ENCODE results near the gene GNAL.
"Not testable (repeated sequence)": the region's sequence is repeated elsewhere in the genome, so short reads cannot be mapped to it uniquely, and the experiment has no call there.

The GNAL gene

DNA sequence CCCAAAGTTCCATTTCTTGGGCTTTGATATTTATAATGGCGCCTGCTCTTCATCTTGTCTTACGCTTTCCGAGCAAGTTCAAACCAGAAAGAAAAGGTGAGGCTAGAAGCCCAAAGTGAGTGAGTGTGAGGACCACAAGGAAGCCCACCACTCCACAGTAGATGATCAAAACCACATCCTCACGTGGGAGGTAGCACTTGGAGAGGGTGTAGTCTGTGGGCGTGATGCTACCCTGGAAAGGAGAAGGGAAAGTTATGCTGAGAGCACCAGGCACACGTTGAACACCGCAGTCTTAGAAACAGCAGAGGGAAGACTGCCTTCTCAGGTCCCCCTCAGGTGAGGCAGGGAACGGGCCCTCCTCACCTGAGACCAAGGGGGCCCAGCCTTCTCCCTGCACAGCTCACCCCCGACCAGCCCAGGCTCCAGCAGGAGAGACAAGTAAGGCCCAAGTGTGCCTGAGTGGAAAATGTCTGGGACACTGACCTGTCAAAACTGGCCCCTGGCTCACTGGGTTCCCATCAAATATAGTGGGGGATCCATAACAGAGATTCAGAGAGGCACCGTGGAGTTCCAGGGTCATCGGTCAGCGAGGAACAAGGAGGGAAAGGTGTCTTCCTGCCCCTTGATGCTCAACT is 195.4 kb downstream of the GNAL start:
- Histone ChIP-seq H3K9ac (ENCODE audit: insufficient read length) (no peak overlapping the region), H3K9me3 (ENCODE audit: low read depth, low read length) (no peaks in the 10 kb centered on the region), H3K4me3 (no peak overlapping the region), H3K36me3 (ENCODE audit: insufficient read depth, low read length) (no peaks in the 10 kb centered on the region), H3K27ac (no peak overlapping the region)
- no peak for DNase-seq (ENCODE audit: low read depth, low spot score)
- TF ChIP-seq FOXP2 (optimal IDR thresholded peaks at IDR 0.05; ENCODE audit: control extremely low read depth, extremely low read length, insufficient read depth) (no peak), POLR2AphosphoS5 (IDR thresholded peaks at IDR 0.05; ENCODE audit: borderline replicate concordance, low read depth, low read length) (no peak), EZH2 (IDR thresholded peaks at IDR 0.05) (no peak)

GRCh38 chr18:11885278-11885947 is 196.3 kb downstream of the GNAL start:
- H3K4me3 ChIP-seq: no peak overlapping the region
- no peak overlapping the region for H3K9ac ChIP-seq (ENCODE audit: insufficient read length)
- no peaks in the 10 kb centered on the region for H3K9me3 ChIP-seq (ENCODE audit: low read depth, low read length)
- TF ChIP-seq EZH2 (IDR thresholded peaks at IDR 0.05): no peak
- no peak for TF ChIP-seq POLR2AphosphoS5 (IDR thresholded peaks at IDR 0.05; ENCODE audit: borderline replicate concordance, low read depth, low read length)
- no peak for TF ChIP-seq FOXP2 (optimal IDR thresholded peaks at IDR 0.05; ENCODE audit: control extremely low read depth, extremely low read length, insufficient read depth)
- H3K36me3 ChIP-seq (ENCODE audit: insufficient read depth, low read length): no peaks in the 10 kb centered on the region
- no peak overlapping the region for H3K27ac ChIP-seq
- DNase-seq (ENCODE audit: low read depth, low spot score): no peak

- no peak overlapping the region for H3K4me3 ChIP-seq
- H3K36me3 ChIP-seq (ENCODE audit: insufficient read depth, low read length): no peaks in the 10 kb centered on the region
- H3K9me3 ChIP-seq (ENCODE audit: low read depth, low read length): no peaks in the 10 kb centered on the region
- H3K27ac ChIP-seq: no peak overlapping the region
- DNase-seq (ENCODE audit: low read depth, low spot score): no peak
- TF ChIP-seq EZH2 (IDR thresholded peaks at IDR 0.05) (no peak), POLR2AphosphoS5 (IDR thresholded peaks at IDR 0.05; ENCODE audit: borderline replicate concordance, low read depth, low read length) (no peak), FOXP2 (optimal IDR thresholded peaks at IDR 0.05; ENCODE audit: control extremely low read depth, extremely low read length, insufficient read depth) (no peak)
- H3K9ac ChIP-seq (ENCODE audit: insufficient read length): no peak overlapping the region
These were observed 197.6 kb downstream of the GNAL start for GRCh38 chr18:11886577-11887110.

DNA sequence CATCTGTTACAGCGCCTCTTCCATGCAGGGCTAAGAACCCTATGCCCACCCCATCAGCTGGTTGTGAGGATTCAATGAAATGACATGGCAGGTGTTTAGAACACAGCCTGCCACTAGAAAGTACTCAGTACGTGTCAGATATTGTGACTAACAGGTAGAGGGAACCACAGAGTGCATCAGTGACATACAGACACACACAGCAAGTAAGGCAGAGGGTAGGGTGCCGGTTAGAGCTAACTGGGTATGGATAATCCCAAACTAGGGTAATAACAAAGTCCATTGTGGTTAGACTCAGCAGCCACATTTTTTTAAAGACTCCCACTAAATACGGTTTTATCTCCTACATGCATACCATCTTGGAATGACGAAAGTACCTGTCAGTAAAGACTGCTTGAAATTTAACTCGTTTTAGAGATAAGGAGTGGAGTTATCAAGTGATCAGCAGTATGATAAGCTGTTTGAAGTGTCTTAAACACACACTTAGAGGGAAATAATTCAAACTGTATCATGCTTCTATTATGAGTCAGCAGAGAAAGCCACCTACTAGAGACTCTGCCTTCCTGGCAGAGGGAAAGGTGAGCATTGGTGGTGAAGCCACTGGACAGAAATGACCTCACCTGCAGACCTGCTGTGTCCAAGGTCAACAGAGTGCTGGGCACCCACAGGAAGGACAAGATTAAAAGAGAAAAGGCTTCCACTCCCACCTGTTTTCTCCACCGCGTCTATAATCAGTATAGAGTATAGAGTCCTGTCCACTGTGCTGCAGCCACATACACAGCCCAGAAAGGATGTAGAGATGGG is 198.5 kb downstream of the GNAL start:
- no peak for TF ChIP-seq FOXP2 (optimal IDR thresholded peaks at IDR 0.05; ENCODE audit: control extremely low read depth, extremely low read length, insufficient read depth)
- TF ChIP-seq EZH2 (IDR thresholded peaks at IDR 0.05): no peak
- TF ChIP-seq POLR2AphosphoS5 (IDR thresholded peaks at IDR 0.05; ENCODE audit: borderline replicate concordance, low read depth, low read length): no peak
- Histone ChIP-seq H3K36me3 (ENCODE audit: insufficient read depth, low read length) (no peaks in the 10 kb centered on the region), H3K27ac (no peak overlapping the region), H3K9ac (ENCODE audit: insufficient read length) (no peak overlapping the region), H3K9me3 (ENCODE audit: low read depth, low read length) (no peaks in the 10 kb centered on the region), H3K4me3 (no peak overlapping the region)
- DNase-seq (ENCODE audit: low read depth, low spot score): no peak

DNA sequence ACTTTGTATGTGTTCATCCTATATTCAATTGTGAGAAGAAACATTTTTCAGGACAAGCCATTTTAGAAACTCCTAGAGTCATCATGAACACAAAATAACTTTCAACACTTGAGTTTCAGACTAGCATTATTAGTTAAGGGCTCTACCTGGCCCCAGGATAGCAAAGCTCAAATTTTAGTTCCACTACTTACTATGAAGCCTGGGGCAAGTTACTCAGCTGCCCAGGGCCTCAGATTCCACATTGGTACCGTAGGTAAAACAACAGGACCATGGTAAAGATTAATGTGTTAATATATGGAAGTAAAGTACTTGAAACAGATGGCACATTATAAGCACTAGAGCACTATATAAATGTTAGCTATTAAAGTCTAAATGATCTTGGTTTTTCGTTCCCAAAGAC is 199.7 kb downstream of the GNAL start:
- no peaks in the 10 kb centered on the region for H3K36me3 ChIP-seq (ENCODE audit: insufficient read depth, low read length)
- H3K9ac ChIP-seq (ENCODE audit: insufficient read length): no peak overlapping the region
- no peak for DNase-seq (ENCODE audit: low read depth, low spot score)
- TF ChIP-seq FOXP2 (optimal IDR thresholded peaks at IDR 0.05; ENCODE audit: control extremely low read depth, extremely low read length, insufficient read depth) (no peak), POLR2AphosphoS5 (IDR thresholded peaks at IDR 0.05; ENCODE audit: borderline replicate concordance, low read depth, low read length) (no peak), EZH2 (IDR thresholded peaks at IDR 0.05) (no peak)
- no peak overlapping the region for H3K27ac ChIP-seq
- no peaks in the 10 kb centered on the region for H3K9me3 ChIP-seq (ENCODE audit: low read depth, low read length)
- no peak overlapping the region for H3K4me3 ChIP-seq

DNA sequence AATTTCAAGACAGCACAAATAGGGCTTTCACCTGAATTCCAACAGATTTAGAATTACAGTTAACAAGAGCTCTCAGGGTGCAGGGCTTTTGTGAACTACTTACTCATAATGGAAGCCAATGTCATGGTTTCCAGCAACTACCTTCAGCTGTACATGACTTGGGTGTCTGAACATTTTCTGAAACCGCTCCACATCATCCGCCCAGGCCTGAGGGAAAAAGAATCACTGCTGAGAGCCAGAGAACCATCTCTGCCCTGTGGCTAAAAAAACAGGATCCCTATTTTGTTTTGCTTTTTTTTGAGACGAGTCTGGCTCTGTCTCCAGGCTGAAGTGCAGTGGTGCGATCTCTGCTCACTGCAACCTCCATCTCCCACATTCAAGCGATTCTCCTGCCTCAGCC is 200.2 kb downstream of the GNAL start:
- TF ChIP-seq EZH2 (IDR thresholded peaks at IDR 0.05) (no peak), POLR2AphosphoS5 (IDR thresholded peaks at IDR 0.05; ENCODE audit: borderline replicate concordance, low read depth, low read length) (no peak), FOXP2 (optimal IDR thresholded peaks at IDR 0.05; ENCODE audit: control extremely low read depth, extremely low read length, insufficient read depth) (no peak)
- no peaks in the 10 kb centered on the region for H3K36me3 ChIP-seq (ENCODE audit: insufficient read depth, low read length)
- H3K4me3 ChIP-seq: no peak overlapping the region
- no peak overlapping the region for H3K27ac ChIP-seq
- no peak for DNase-seq (ENCODE audit: low read depth, low spot score)
- H3K9ac ChIP-seq (ENCODE audit: insufficient read length): no peak overlapping the region
- no peaks in the 10 kb centered on the region for H3K9me3 ChIP-seq (ENCODE audit: low read depth, low read length)

- no peak overlapping the region for H3K4me3 ChIP-seq
- no peak overlapping the region for H3K9ac ChIP-seq (ENCODE audit: insufficient read length)
- H3K9me3 ChIP-seq (ENCODE audit: low read depth, low read length): no peaks in the 10 kb centered on the region
- TF ChIP-seq POLR2AphosphoS5 (IDR thresholded peaks at IDR 0.05; ENCODE audit: borderline replicate concordance, low read depth, low read length) (no peak), EZH2 (IDR thresholded peaks at IDR 0.05) (no peak), FOXP2 (optimal IDR thresholded peaks at IDR 0.05; ENCODE audit: control extremely low read depth, extremely low read length, insufficient read depth) (no peak)
- no peaks in the 10 kb centered on the region for H3K36me3 ChIP-seq (ENCODE audit: insufficient read depth, low read length)
- DNase-seq (ENCODE audit: low read depth, low spot score): no peak
- no peak overlapping the region for H3K27ac ChIP-seq
These were observed 202.7 kb downstream of the GNAL start for GRCh38 chr18:11891737-11892136.

DNA sequence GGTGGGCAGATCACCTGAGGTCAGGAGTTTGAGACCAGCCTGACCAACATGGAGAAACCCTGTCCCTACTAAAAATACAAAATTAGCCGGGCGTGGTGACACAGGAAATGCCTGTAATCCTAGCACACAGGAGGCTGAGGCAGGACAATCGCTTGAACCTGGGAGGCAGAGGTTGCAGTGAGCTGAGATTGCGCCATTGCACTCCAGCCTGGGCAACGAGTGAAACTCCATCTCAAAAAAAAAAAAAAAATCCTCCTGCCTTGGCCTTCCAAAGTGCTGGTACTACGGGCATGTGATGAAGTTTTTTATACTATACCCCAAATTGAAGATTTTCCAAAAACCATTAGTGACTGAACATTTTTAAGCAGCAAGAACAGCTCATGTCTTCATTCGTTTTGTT is 203.4 kb downstream of the GNAL start:
- not testable (repeated sequence) for H3K9ac ChIP-seq (ENCODE audit: insufficient read length); H3K27ac ChIP-seq; DNase-seq (ENCODE audit: low read depth, low spot score); H3K4me3 ChIP-seq; H3K9me3 ChIP-seq (ENCODE audit: low read depth, low read length); H3K36me3 ChIP-seq (ENCODE audit: insufficient read depth, low read length)
